GM21717 (cell line): ENCODE measurements around the gene PRKG2.
"Not testable (repeated sequence)": the region's sequence is repeated elsewhere in the genome, so short reads cannot be mapped to it uniquely, and the experiment has no call there.

Source experiments
- ATAC-seq: cut with Tn5 transposase; IDR thresholded peaks from one replicate; pipeline ENCODE4 v1.9.1; 2021; ENCODE audit warnings: mild to moderate bottlenecking, moderate library complexity; ENCODE audit not compliant: unreplicated experiment

Gene PRKG2

DNA sequence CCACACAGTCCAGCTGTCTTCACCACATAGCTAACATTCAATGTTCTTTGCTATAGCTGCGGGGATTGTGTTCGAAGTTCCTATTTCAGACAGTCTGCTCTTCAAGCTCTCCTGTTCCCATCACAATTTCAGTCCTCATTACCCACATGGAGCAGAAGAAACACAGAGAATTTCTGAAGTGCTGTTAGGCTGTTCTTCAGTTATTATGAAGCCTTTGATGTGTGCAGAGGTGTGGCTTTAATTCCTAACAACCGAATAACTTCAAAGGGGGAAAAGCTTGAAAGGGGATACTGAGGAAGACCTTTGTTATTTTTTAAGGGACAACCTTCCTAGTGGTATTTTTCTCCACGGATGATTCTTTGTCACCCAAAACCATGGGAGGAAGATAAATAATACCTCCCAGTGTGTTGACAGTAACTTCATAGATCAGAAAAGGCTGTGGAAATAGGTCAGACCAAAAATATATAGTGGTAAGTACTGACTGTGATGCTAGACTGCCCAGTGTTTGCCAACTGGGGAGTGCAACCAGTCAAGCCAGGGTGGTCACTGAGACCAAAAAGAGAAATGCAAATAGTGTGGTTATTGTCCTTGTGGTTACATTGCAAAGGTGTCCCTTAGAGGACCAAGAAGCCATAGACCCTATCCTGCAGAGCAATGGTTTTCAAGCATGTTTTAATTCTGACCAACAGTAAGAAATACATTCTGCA lies 52.1 kb downstream of the PRKG2 start:
- ATAC-seq: no peak

GRCh38 chr4:81153714-81154323 lies 61.2 kb downstream of the PRKG2 start:
- not testable (repeated sequence) for ATAC-seq

DNA sequence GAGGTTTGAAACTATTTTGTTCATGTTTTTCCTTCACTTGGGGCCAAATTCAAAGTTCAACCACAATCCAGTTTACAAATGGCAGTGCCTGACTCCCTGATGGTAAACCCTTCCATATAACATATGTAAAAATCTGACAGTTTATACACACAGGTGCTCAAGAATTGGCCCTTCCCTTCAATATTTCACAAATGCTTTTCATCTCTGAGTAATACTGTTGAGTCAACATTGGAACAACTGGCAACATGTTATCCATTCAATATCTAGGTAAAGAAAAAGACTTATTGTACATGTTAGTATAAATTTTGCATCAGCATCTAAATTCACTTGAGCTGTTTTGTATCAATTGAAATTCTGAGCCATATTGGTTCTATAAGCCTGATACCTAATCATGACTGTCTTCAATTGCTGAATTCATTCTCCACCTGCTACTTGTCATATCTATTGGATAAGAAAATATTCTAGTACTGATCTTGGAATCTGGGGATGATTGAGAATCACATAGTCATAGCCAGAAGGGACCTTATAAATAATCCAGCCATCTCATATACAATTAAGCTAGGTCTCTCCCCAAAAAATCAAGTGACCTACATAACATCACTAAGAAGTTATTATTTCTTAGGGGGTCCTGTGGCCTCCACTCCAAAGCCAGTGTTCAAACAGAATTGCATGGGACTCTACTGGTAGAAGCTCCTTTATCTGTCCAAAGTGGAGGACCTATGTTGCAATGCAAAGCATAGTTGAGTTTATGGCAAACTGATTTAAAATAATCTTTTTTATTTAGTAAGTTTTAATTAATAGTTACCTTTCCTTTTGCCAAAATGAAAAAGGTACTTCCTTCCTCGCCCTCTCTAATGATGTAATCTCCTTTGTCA lies 61.9 kb downstream of the PRKG2 start:
- no peak for ATAC-seq

GRCh38 chr4:81149976-81150375 lies 65.0 kb downstream of the PRKG2 start:
- ATAC-seq: no peak

DNA sequence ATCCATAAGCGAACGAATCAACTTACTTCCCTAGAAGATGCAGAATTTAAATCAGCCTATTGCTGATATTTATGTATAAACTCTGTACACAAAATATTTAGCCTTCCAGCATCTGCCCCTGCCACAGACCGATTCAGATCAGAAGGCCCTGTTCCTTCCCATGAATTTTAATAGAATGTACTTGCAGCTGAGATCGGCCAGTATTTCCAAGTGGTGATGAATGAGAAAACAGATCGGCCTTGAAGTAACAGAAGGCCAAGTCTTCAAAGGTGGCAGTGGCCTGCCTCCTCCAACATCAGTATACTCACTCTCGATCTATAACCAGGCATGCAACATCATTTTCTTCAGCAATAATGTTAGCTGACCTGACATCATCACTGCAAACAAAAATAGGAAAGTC lies 66.4 kb downstream of the PRKG2 start:
- no peak for ATAC-seq

GRCh38 chr4:81146466-81146865 lies 68.6 kb downstream of the PRKG2 start:
- ATAC-seq: no peak

- no peak for ATAC-seq
These were observed 71.8 kb downstream of the PRKG2 start for GRCh38 chr4:81143183-81143582.

DNA sequence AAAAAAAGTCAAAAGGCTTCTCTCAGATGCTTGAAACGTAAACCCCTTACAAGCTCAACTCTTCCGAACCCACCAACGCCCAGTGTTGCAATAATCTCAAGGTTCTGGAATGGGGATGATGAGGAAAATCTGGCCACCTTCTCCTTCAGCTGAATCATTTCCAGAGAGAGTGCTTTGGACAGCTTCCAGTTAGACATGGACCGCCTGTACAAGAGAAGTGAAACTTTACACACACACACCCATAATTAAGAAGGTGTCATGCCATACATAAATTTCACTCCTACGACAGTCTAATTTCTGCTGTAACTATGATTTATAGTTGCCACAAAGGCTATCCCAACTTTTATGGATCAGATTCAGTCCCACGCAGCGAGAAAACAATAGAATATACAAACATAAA lies 72.3 kb downstream of the PRKG2 start:
- no peak for ATAC-seq

DNA sequence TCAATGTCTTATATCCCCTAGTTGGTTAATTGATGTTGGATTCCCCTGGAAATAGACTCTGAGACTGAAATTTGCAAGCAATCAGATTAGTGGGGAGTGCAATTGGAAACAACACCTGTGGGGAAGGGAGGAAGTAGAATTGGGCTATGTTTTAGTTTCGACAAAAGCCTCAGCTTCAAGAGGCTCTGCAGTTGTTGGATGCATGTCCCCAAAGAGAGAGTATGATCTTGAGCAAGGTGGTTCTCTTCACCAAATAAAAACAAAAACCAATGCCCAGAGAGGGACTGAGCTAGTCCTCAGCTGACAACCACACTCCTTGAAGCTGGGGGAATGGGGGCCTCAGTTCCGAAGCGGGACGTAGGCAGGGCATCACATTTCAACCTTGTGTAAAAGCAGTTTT lies 77.1 kb downstream of the PRKG2 start:
- no peak for ATAC-seq

- ATAC-seq: no peak
These were observed 77.6 kb downstream of the PRKG2 start for GRCh38 chr4:81137446-81137845.

GRCh38 chr4:81136161-81136905 lies 78.7 kb downstream of the PRKG2 start:
- ATAC-seq: no peak

DNA sequence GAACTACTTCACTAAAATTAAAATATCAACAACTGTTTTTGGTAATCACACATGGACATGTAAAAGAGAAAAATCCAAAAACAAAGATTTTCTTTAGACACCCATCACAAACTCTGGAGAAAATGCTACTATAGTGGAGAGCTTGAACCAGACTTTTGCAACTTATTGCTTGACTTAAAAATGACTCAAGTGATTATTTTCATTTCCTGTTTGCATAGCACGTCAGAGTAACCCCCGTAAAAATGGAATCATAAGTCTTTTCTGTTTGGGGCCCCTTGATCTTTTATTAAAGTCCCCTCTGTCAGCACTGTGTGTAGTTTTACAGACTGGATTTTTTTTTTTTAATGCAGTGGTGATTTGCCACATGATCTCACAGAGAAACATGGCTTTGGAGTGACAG lies 79.5 kb downstream of the PRKG2 start:
- no peak for ATAC-seq

GRCh38 chr4:81131563-81131962 lies 83.5 kb downstream of the PRKG2 start:
- no peak for ATAC-seq

DNA sequence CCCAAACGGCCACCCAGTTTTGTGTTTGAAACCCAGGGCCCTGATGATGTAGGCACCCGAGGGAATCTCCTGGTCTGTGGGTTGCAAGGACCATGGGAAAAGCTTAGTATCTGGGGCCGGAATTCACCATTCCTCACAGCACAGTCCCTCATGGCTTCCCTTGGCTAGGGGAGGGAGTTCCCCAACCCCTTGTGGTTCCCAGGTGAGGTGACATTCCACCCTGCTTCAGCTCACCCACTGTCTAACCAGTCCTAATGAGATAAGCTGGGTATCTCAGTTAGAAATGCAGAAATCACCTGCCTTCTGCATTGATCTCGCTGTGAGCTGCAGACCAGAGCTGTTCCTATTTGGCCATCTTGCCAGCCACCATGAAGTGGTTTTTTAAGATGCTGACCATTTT lies 84.0 kb downstream of the PRKG2 start:
- no peak for ATAC-seq

DNA sequence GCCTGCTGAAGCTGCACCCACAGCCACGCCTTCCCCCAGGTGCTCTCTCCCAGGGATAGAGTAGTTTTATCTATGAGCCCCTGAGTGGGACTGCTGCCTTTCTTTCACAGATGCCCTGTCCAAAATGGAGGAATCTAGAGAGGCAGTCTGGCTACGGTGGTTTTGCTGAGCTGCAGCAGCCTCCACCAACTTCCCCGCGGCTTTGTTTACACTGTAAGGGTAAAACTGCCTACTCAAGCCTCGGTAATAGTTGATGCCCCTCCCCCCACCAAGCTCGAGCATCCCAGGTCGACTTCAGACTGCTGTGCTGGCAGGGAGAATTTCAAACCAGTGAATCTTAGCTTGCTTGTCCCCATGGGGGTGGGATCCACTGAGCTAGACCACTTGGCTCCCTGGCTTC lies 84.5 kb downstream of the PRKG2 start:
- no peak for ATAC-seq

- ATAC-seq: no peak
These were observed 95.0 kb downstream of the PRKG2 start for GRCh38 chr4:81120055-81120454.

GRCh38 chr4:81118086-81118485 lies 96.9 kb downstream of the PRKG2 start:
- no peak for ATAC-seq

DNA sequence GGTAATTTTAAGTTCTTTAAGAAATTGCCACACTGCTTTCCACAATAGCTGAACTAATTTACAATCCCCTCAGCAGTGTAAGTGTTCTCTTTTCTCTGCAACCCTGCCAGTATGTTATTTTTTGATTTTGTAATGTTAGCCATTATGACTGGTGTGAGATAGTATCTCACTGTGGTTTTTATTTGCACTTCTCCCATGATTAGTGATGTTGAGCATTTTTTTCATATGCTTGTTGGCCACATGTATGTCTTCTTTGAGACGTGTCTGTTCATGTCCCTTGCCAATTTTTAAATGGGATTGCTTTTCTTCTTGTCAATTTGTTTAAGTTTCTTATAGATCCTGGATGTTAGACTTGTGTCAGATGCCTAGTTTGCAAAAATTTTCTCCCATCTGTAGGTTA lies 98.5 kb downstream of the PRKG2 start:
- no peak for ATAC-seq

GRCh38 chr4:81113024-81113423 lies 102.0 kb downstream of the PRKG2 start:
- no peak for ATAC-seq

DNA sequence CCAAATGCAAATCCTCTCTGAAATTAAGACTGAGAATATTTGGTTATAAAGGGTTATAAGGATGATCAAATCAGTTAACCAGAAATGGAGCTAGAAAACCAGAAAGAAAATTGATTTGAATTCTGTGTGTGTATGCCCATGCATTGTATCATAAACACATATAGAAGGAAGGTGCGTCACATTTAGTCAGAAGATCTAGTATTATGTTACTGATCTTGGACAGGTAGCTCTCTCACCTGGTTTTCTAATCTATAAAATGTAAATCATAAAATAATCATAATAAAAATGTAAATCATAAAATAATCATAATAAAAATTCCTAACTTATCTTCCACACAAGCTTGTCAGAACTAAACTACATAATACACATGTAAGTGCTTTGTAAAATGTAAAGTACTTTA lies 105.7 kb downstream of the PRKG2 start:
- no peak for ATAC-seq

- ATAC-seq: peak; percentile 49
These were observed 108.9 kb downstream of the PRKG2 start for GRCh38 chr4:81106150-81106549.
